H9 (cell line): Measurements from ENCODE around the gene PLCB1. TPM values are rescaled to one million over a fixed set of nuclear protein-coding genes. Genes with fewer than 3 reads are reported as not detected.

Experiments used
- DNase-seq: peaks from one replicate; pipeline ENCODE4 v3.0.0-alpha.2; 2017
- H2AFZ ChIP-seq: one replicate; pipeline ENCODE4 v1.6.1; 2013; ENCODE audit warnings: mild to moderate bottlenecking, low read length, control low read depth, moderate library complexity
- H2AK5ac ChIP-seq: 2 replicates; pipeline ENCODE4 v1.6.1; 2013; ENCODE audit warnings: low read length, control low read depth, mixed read lengths; ENCODE audit not compliant: insufficient read length
- H2BK120ac ChIP-seq: one replicate; pipeline ENCODE4 v1.6.1; 2013; ENCODE audit warnings: low read depth, mild to moderate bottlenecking, low read length, control low read depth, inconsistent platforms; ENCODE audit not compliant: poor library complexity, severe bottlenecking
- H2BK12ac ChIP-seq: 2 replicates; pipeline ENCODE4 v1.6.1; 2013; ENCODE audit warnings: low read length, control low read depth, mixed read lengths, low read depth; ENCODE audit not compliant: insufficient read length
- H2BK15ac ChIP-seq: 2 replicates; pipeline ENCODE4 v1.6.1; 2013; ENCODE audit warnings: low read depth, low read length, control low read depth
- H2BK20ac ChIP-seq: one replicate; pipeline ENCODE4 v1.6.1; 2013; ENCODE audit warnings: low read depth, mild to moderate bottlenecking, low read length, control low read depth, inconsistent platforms; ENCODE audit not compliant: poor library complexity, severe bottlenecking
- H2BK5ac ChIP-seq: 2 replicates; pipeline ENCODE4 v1.6.1; 2013; ENCODE audit warnings: low read length, control low read depth, mixed read lengths; ENCODE audit not compliant: insufficient read length
- H3K14ac ChIP-seq: 2 replicates; pipeline ENCODE4 v1.6.1; 2013; ENCODE audit warnings: low read length, control low read depth; ENCODE audit not compliant: insufficient read depth
- H3K18ac ChIP-seq: 2 replicates; pipeline ENCODE4 v1.6.1; 2013; ENCODE audit warnings: low read depth, mild to moderate bottlenecking, mixed read lengths, low read length, control low read depth; ENCODE audit not compliant: insufficient read length
- H3K23ac ChIP-seq: 2 replicates; pipeline ENCODE4 v1.6.1; 2013; ENCODE audit warnings: low read length, control low read depth, mixed read lengths, low read depth; ENCODE audit not compliant: insufficient read length
- H3K23me2 ChIP-seq: 2 replicates; pipeline ENCODE4 v1.6.1; 2013; ENCODE audit warnings: low read depth, mild to moderate bottlenecking, mixed read lengths, low read length, control low read depth; ENCODE audit not compliant: insufficient read length, poor library complexity, severe bottlenecking
- H3K27ac ChIP-seq: 2 replicates; pipeline ENCODE4 v1.5.1; 2013; ENCODE audit warnings: low read length, control low read depth, mixed read lengths, low read depth; ENCODE audit not compliant: insufficient read length
- H3K27me3 ChIP-seq: 2 replicates; pipeline ENCODE4 v1.6.1; 2013; ENCODE audit warnings: low read length, control low read depth, inconsistent platforms; ENCODE audit not compliant: insufficient read depth
- H3K4ac ChIP-seq: 2 replicates; pipeline ENCODE4 v1.6.1; 2013; ENCODE audit warnings: low read depth, mild to moderate bottlenecking, control low read depth, inconsistent platforms, low read length, moderate library complexity
- H3K4me1 ChIP-seq: 2 replicates; pipeline ENCODE4 v1.6.1; 2013; ENCODE audit warnings: low read length, control low read depth, inconsistent platforms; ENCODE audit not compliant: insufficient read depth
- H3K4me2 ChIP-seq: 2 replicates; pipeline ENCODE4 v1.6.1; 2013; ENCODE audit warnings: low read length, control low read depth, mixed read lengths; ENCODE audit not compliant: insufficient read length, insufficient read depth
- H3K56ac ChIP-seq: 2 replicates; pipeline ENCODE4 v1.6.1; 2013; ENCODE audit warnings: low read depth, mild to moderate bottlenecking, mixed read lengths, low read length, control low read depth; ENCODE audit not compliant: insufficient read length
- H3K79me1 ChIP-seq: 2 replicates; pipeline ENCODE4 v1.6.1; 2013; ENCODE audit warnings: low read depth, mild to moderate bottlenecking, moderate library complexity, low read length, control low read depth, inconsistent platforms; ENCODE audit not compliant: insufficient read depth, poor library complexity, severe bottlenecking
- H3K79me2 ChIP-seq: 2 replicates; pipeline ENCODE4 v1.6.1; 2013; ENCODE audit warnings: low read length, control low read depth, inconsistent platforms; ENCODE audit not compliant: insufficient read depth
- H3K9ac ChIP-seq: 2 replicates; pipeline ENCODE4 v1.6.1; 2013; ENCODE audit warnings: low read length, control low read depth, mixed read lengths; ENCODE audit not compliant: insufficient read length; ENCODE audit errors: extremely low read depth
- H3K9me3 ChIP-seq: one replicate; pipeline ENCODE4 v1.6.1; 2013; ENCODE audit warnings: low read depth, low read length, inconsistent platforms; ENCODE audit not compliant: control insufficient read depth
- H3T11ph ChIP-seq: one replicate; pipeline ENCODE4 v1.6.1; 2013; ENCODE audit warnings: mild to moderate bottlenecking, low read length, control low read depth, inconsistent platforms
- H4K20me1 ChIP-seq: one replicate; pipeline ENCODE4 v1.6.1; 2013; ENCODE audit not compliant: control insufficient read depth, insufficient read length, insufficient read depth
- H4K5ac ChIP-seq: 2 replicates; pipeline ENCODE4 v1.6.1; 2013; ENCODE audit warnings: low read depth, mild to moderate bottlenecking, mixed read lengths, low read length, control low read depth; ENCODE audit not compliant: insufficient read length
- H4K8ac ChIP-seq: replicated peaks from 2 replicates; pipeline ENCODE4 v1.6.1; 2013; ENCODE audit warnings: low read length, control low read depth, mixed read lengths, low read depth; ENCODE audit not compliant: insufficient read length
- H4K91ac ChIP-seq: 2 replicates; pipeline ENCODE4 v1.6.1; 2013; ENCODE audit warnings: low read depth, mild to moderate bottlenecking, moderate library complexity, mixed read lengths, low read length, control low read depth; ENCODE audit not compliant: insufficient read length
- H3K27ac Mint-ChIP-seq, 3 experiments: 2 replicates in 2 of 3; 3 replicates in 1 of 3; pipeline ENCODE4 v1.8.0; 2020 to 2021; ENCODE audit warnings: mixed read lengths in 3 of 3, mild to moderate bottlenecking in 1 of 3, moderate library complexity in 1 of 3
- H3K27me3 Mint-ChIP-seq: 2 replicates; pipeline ENCODE4 v1.8.0; 2021; ENCODE audit warnings: low read depth, mild to moderate bottlenecking, moderate library complexity, mixed read lengths
- H3K36me3 Mint-ChIP-seq, 3 experiments: 2 replicates in 2 of 3; 3 replicates in 1 of 3; pipeline ENCODE4 v1.8.0; 2020 to 2021; ENCODE audit warnings: low read depth in 3 of 3, mixed read lengths in 3 of 3; ENCODE audit not compliant: insufficient read depth in 1 of 3
- H3K4me1 Mint-ChIP-seq, 2 experiments: 2 replicates each; pipeline ENCODE4 v1.8.0; 2020; ENCODE audit warnings: mixed read lengths in 2 of 2
- H3K4me3 Mint-ChIP-seq, 2 experiments: 2 replicates in 1 of 2; 3 replicates in 1 of 2; pipeline ENCODE4 v1.8.0; 2020 to 2021; ENCODE audit warnings: mild to moderate bottlenecking in 2 of 2, mixed read lengths in 2 of 2, moderate library complexity in 1 of 2
- H3K9me3 Mint-ChIP-seq, 2 experiments: 2 replicates in 1 of 2; 3 replicates in 1 of 2; pipeline ENCODE4 v1.8.0; 2020; ENCODE audit warnings: mild to moderate bottlenecking in 2 of 2, mixed read lengths in 2 of 2, moderate library complexity in 1 of 2
- WGBS: extraction: QIAGEN DNeasy Blood & Tissue Kit; methylation state at CpG from one replicate; pipeline ENCODE4 v1.1.7; 2013; ENCODE audit warnings: missing lambda C conversion rate, low lambda C conversion rate, mixed read lengths; ENCODE audit not compliant: insufficient read length; ENCODE audit errors: extremely low coverage; 5-methylcytosine and 5-hydroxymethylcytosine counted together
- total RNA-seq: library from RNA; stranded (reverse); gene quantifications from 2 replicates; pipeline ENCODE4 v1.2.1, GENCODE V29; 2021
- TF ChIP-seq, protein P1 (sequence below): fragments of 200-600 bp; sonication (generic); conservative IDR thresholded peaks from 3 replicates; pipeline ENCODE4 v1.8.0; 2021; ENCODE audit warnings: antibody characterized with exemption, mild to moderate bottlenecking

Gene PLCB1
- total RNA-seq, 1 experiment from 2014 or later = 11.5 TPM

DNA sequence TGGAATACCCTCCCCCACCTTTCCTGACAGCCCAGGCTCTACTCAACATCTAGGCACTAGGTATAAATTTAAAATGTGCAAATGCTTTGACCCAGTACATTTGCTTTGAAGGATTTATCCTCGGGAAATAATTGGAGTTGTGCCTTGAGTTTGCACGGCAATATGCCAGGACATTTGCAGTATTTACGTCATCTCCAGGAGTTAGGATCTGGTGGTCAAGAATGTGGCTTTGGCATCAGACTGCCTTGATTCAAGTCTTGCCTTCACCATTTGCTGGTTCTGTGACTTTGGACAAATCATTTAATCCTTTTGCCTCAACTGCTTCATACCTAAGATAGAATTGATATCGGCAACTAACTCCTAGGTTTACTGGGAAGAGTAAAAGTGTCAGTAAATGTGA, 169.6 kb downstream of the PLCB1 start:
- Histone ChIP-seq H2BK15ac (no peak overlapping the region), H3K9ac (no peak overlapping the region), H3K18ac (no peak overlapping the region), H3K23ac (no peak overlapping the region), H3K4ac (no peak overlapping the region), H2AK5ac (no peak overlapping the region), H3K79me1 (no peaks in the 10 kb centered on the region), H3K9me3 (no peaks in the 10 kb centered on the region), H4K5ac (no peak overlapping the region), H3K79me2 (no peaks in the 10 kb centered on the region), H4K8ac (no peak overlapping the region), H3K27ac (no peak overlapping the region), H3T11ph (no peak overlapping the region), H4K20me1 (no peaks in the 10 kb centered on the region), H2BK120ac (no peak overlapping the region), H3K23me2 (no peaks in the 10 kb centered on the region), H2BK12ac (no peak overlapping the region), H2BK5ac (no peak overlapping the region), H4K91ac (no peak overlapping the region), H3K27me3 (no peaks in the 10 kb centered on the region), H3K14ac (no peak overlapping the region), H3K4me2 (no peak overlapping the region), H3K56ac (no peak overlapping the region), H3K4me1 (peaks cover 2% of the 10 kb centered on the region; the same call in 1 of the 2 replicates), H2AFZ (no peak overlapping the region), H2BK20ac (no peak overlapping the region)
- Mint-ChIP-seq H3K9me3 (no peaks in the 10 kb centered on the region), H3K4me3 (no peak overlapping the region), H3K27ac (peak overlapping the region in 1 of 3 experiments; percentile 82; a peak in 1 of 7 replicates), H3K36me3 (no peaks in the 10 kb centered on the region), H3K27me3 (peaks cover 1% of the 10 kb centered on the region), H3K4me1 (peaks cover 5 to 8% of the 10 kb centered on the region in 2 experiments)
- TF ChIP-seq, protein P1, sequence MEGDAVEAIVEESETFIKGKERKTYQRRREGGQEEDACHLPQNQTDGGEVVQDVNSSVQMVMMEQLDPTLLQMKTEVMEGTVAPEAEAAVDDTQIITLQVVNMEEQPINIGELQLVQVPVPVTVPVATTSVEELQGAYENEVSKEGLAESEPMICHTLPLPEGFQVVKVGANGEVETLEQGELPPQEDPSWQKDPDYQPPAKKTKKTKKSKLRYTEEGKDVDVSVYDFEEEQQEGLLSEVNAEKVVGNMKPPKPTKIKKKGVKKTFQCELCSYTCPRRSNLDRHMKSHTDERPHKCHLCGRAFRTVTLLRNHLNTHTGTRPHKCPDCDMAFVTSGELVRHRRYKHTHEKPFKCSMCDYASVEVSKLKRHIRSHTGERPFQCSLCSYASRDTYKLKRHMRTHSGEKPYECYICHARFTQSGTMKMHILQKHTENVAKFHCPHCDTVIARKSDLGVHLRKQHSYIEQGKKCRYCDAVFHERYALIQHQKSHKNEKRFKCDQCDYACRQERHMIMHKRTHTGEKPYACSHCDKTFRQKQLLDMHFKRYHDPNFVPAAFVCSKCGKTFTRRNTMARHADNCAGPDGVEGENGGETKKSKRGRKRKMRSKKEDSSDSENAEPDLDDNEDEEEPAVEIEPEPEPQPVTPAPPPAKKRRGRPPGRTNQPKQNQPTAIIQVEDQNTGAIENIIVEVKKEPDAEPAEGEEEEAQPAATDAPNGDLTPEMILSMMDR = no peak
- WGBS = no CpG with 5 or more reads among the region's 4 CpGs
- no peak for DNase-seq
